SKM-1 treated with dmso at 0.1 percent for 144 hours (cell line): ENCODE results near the gene SNAPIN.

Experiments
- DNase-seq: peaks from one replicate; lab custom pipeline; 2025; ENCODE audit not compliant: unreplicated experiment; lab: John Stamatoyannopoulos, UW

Gene SNAPIN

GRCh38 chr1:153677718-153678518 is 19.4 kb downstream of the SNAPIN start:
- peak; percentile 69 for DNase-seq

DNA sequence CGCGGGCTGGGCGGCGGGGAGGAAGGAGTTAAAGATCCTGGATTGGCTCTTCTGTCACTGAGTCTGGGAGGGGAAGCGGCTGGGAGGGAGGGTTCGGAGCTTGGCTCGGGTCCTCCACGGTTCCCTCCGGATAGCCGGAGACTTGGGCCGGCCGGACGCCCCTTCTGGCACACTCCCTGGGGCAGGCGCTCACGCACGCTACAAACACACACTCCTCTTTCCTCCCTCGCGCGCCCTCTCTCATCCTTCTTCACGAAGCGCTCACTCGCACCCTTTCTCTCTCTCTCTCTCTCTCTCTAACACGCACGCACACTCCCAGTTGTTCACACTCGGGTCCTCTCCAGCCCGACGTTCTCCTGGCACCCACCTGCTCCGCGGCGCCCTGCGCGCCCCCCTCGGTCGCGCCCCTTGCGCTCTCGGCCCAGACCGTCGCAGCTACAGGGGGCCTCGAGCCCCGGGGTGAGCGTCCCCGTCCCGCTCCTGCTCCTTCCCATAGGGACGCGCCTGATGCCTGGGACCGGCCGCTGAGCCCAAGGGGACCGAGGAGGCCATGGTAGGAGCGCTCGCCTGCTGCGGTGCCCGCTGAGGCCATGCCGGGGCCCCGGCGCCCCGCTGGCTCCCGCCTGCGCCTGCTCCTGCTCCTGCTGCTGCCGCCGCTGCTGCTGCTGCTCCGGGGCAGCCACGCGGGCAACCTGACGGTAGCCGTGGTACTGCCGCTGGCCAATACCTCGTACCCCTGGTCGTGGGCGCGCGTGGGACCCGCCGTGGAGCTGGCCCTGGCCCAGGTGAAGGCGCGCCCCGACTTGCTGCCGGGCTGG is 20.2 kb downstream of the SNAPIN start, which contains the start of gene NPR1:
Gene NPR1, plus strand, starts transcription at position 170 of the 818 bp plus-strand sequence. Its CDS starts 421 bp downstream, at position 591.
- no peak for DNase-seq

DNA sequence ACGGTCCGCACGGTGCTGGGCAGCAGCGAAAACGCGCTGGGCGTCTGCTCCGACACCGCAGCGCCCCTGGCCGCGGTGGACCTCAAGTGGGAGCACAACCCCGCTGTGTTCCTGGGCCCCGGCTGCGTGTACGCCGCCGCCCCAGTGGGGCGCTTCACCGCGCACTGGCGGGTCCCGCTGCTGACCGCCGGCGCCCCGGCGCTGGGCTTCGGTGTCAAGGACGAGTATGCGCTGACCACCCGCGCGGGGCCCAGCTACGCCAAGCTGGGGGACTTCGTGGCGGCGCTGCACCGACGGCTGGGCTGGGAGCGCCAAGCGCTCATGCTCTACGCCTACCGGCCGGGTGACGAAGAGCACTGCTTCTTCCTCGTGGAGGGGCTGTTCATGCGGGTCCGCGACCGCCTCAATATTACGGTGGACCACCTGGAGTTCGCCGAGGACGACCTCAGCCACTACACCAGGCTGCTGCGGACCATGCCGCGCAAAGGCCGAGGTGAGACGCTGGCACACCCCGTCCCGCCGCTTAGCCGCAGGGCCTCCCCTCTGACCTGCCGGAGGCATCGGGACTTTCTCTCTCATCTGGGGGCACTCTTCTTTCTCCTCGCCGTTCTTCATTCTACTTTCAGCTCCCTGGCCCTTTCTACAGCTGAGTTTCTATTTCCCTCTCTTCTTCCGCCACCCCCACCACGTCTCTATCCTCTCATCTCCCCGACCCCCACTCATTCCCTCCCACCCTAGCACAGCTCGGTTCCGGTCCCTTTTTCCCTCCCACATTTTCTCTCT is 21.0 kb downstream of the SNAPIN start:
- no peak for DNase-seq

DNA sequence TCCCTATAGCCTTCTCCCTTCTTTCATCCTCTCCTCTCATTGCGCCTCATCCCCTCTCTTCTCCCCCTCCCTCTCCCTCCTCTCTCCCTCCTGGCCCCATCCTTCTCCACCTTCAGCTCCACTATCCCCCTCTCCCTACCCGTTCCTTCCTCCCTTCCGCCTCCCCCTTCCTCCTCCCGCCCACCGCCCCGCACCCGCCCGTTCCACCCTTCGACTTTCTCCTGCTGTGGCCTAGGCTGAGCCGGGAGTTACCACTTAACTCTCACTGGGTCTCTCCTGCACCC is 21.6 kb downstream of the SNAPIN start:
- no peak for DNase-seq

DNA sequence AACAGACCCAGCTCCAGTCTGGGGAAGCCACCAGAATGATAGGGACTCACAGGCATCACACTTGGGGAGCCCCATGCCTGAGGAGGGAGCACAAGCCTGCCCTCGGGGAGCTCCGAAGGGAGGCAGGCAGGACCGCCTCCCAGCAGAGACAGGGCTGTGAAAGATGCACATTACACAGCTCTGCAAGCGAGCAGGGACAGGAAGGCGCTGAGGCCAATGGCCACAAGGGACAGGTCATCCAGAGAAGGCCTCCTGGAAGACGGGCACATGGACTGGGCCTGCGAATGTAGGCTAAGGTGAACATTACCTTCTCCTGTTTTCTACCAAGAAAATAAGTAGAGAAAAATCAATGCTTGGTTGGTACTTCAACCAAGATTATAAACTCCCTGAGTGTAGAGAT is 24.2 kb downstream of the SNAPIN start:
- DNase-seq = no peak

DNA sequence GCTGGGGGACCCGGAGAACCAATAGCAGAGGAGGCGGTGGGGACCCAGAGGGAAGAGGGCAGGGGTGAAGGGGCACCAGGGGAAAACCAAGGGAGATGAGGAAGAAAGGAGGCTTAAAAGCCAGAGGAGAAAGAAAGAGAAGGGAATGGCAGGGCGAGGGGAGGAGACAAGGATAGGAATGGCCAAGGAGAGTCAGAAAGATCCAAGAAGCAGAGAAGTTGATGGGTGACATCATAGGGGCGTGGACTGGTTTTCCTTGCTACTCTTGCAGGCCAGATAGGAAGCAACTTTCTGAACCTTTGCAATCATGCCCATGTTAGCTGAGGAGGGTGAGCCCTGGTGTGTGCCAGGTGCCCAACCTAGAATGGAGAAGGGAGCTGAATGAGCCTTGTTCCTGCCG is 25.4 kb downstream of the SNAPIN start:
- no peak for DNase-seq

DNA sequence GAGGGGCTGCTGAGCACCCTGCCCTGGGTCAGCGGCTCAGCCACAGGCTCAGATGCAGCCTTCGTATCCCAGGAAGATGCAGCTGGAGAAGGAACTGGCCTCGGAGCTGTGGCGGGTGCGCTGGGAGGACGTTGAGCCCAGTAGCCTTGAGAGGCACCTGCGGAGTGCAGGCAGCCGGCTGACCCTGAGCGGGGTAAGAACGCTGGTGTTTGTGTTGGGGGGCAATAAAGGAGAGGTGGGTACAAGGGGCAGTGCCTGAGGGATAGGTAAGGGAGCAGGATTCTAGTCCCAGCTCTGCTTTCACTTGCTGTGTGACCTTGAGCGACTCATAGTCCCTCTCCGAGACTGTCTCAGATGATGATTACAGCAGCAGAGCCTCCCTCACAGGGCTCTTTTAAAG is 26.4 kb downstream of the SNAPIN start:
- DNase-seq = no peak

- no peak for DNase-seq
Measured at GRCh38 chr1:153685544-153686340, 27.2 kb downstream of the SNAPIN start.

- DNase-seq = no peak
Measured at GRCh38 chr1:153687346-153688125, 29.0 kb downstream of the SNAPIN start.

DNA sequence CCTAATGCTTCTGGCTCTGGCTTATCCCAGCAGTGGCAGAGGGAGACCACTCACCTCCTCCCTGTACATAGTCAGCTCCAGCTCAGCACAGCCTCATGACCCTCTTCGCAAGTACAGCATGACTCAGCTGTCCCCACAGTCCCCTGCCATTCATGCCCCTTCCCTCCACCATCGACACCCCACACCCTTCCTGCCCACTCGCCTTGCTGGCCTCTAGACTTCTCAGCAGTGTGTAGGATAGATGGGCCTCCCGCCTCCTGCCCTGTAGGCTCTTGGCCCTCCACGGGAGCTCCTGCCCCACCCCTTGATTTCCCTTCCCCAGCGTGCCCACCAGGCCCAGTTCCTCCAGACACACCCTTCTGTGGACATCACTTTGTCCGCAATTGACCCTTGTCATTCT is 29.8 kb downstream of the SNAPIN start:
- DNase-seq = no peak

DNA sequence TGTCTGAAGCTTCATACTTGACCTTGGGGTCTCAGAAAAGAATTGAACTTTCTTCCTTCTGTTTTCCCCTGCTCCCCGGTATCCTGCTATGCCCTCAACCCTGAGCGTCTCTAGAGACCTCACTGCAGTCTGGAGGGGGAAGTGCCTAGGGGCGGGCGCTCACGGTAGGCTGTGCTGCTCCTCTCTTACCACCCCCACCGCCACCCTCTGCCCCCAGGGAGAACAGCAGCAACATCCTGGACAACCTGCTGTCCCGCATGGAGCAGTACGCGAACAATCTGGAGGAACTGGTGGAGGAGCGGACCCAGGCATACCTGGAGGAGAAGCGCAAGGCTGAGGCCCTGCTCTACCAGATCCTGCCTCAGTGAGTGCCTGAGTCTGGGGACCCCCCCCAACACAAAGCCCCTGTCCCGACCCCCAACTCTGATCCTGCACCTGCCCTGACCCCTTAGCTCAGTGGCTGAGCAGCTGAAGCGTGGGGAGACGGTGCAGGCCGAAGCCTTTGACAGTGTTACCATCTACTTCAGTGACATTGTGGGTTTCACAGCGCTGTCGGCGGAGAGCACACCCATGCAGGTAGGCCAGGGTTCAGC is 30.3 kb downstream of the SNAPIN start:
- no peak for DNase-seq

DNA sequence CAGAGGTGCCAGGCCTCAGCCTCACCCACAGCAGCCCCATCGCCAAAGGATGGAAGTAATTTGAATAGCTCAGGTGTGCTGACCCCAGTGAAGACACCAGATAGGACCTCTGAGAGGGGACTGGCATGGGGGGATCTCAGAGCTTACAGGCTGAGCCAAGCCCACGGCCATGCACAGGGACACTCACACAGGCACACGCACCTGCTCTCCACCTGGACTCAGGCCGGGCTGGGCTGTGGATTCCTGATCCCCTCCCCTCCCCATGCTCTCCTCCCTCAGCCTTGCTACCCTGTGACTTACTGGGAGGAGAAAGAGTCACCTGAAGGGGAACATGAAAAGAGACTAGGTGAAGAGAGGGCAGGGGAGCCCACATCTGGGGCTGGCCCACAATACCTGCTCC is 35.0 kb downstream of the SNAPIN start:
- DNase-seq = no peak

- no peak for DNase-seq
Measured at GRCh38 chr1:153696741-153697140, 38.2 kb downstream of the SNAPIN start.

- no peak for DNase-seq
Measured at GRCh38 chr1:153697191-153698019, 38.9 kb downstream of the SNAPIN start.

DNA sequence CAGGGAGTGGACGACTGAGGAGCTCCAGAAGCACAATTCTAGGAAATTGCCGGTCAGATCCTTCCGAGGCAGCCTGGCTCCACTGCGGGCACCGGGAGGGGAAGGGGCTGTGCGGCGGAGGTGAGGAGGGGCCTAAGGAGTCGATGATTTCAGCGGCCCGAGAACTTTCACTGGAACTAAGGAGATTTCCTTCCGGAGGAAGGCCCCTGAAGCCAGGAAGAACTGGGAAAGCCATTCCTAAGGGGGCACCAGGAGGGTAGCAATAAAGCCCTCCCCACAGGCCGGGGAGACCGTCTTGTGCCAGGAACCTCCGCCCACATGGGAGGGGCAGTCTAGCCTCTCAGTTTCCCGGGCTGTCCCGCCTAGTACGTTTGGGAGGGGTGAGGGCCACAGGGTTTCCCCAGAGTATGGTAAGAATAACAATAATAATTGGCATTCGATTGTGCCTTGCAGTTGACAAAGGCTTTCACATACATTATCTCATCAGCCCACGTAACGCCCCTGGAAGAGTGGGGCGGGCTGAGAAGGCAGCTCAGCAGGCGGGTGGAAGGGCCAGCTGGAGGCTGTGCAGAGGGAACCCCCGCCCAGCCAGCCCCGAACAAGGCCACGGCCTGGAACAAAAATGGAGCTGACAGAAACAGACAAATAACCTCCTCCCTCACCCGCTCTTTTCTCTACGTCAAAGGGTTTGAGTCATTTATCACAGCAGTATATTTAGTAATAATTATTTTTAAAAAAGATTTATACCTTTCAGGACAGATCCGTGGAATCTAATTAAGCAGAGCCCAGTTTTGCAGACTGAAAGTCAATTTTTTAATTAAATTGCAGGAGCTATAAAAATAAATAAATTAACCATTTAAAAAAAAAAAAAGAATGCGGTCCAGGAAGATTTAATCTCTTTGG is 39.8 kb downstream of the SNAPIN start:
- DNase-seq = no peak

DNA sequence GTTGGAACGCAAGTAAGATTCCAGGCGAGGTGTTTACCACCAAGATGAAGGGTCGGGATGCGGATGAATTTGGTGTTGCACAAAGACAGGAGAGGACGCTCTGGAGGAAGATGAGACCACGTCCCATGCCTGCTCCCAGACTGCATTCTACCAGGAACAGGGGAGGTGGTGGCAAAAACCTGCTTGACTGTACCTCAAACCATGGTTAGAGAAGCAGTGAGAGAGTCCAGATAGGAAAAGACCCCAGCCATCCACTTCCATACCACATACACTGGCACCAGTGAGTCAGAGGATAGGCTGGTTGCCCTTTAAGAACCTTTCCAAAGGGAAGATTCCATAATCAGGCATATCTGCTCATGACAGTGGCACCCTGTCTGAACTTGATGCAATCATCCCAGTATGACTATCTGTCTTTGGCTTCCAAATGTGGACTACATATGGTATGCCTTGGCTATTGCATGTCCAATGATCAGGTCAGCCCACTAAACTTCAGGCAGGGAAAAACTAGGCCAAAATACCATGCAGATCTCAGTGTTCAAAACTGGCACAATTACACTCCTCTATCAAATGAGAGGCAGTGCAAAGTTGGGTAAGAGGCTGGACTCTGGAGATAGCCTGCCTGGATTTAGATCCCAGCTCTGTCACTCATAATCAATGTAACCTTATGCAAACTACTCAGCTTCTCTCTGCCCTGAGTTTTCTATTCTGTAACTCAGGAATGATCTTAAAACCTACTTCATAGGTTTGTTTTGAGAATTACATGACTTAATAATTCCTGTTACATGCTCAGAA is 40.6 kb downstream of the SNAPIN start:
- no peak for DNase-seq

GRCh38 chr1:153699768-153700167 is 41.3 kb downstream of the SNAPIN start:
- no peak for DNase-seq
